Kidney epithelial cell (primary cell): ENCODE measurements around the gene ST6GALNAC4. TPM values are rescaled to one million over a fixed set of nuclear protein-coding genes. Genes with fewer than 3 reads are reported as not detected.

Experiments
- DNase-seq: peaks from one replicate; pipeline ENCODE4 v3.0.0-alpha.2; 2010; ENCODE audit warnings: low read depth
- H3K27me3 ChIP-seq: 2 replicates; pipeline ENCODE4 v1.6.0; 2011; ENCODE audit warnings: low read length; ENCODE audit not compliant: control insufficient read depth, insufficient read depth
- H3K36me3 ChIP-seq: 2 replicates; pipeline ENCODE4 v1.5.1; 2011; ENCODE audit warnings: low read length; ENCODE audit not compliant: control insufficient read depth, insufficient read depth
- H3K4me3 ChIP-seq: 2 replicates; pipeline ENCODE4 v1.5.1; 2011; ENCODE audit warnings: low read depth, mild to moderate bottlenecking, control low read depth, low read length
- CTCF ChIP-seq: IDR thresholded peaks from 2 replicates; pipeline ENCODE4 v1.5.1; 2011; ENCODE audit warnings: mild to moderate bottlenecking, moderate library complexity, low read length, control low read depth, inconsistent platforms; ENCODE audit not compliant: insufficient read depth, poor library complexity, severe bottlenecking
- total RNA-seq: library from RNA; depleted of rRNA; stranded (reverse); fragments of >200 nt; gene quantifications from 2 replicates; pipeline ENCODE4 v1.2.3, GENCODE V29; 2015

The ST6GALNAC4 gene
- total RNA-seq, 1 donor from 2014 or later, result 21.0 TPM

- TF ChIP-seq CTCF, result no peak
- no peaks in the 10 kb centered on the region for H3K36me3 ChIP-seq
- no peak overlapping the region for H3K4me3 ChIP-seq
- H3K27me3 ChIP-seq, result no peaks in the 10 kb centered on the region
- DNase-seq, result no peak
Observed at GRCh38 chr9:127944586-127945218, 27.9 kb upstream of the ST6GALNAC4 start.

GRCh38 chr9:127943731-127944144, 26.9 kb upstream of the ST6GALNAC4 start:
- peak; percentile 98 for TF ChIP-seq CTCF
- DNase-seq, result no peak
- Histone ChIP-seq H3K4me3 (no peak overlapping the region), H3K27me3 (no peaks in the 10 kb centered on the region), H3K36me3 (no peaks in the 10 kb centered on the region)

GRCh38 chr9:127943011-127943662, 26.3 kb upstream of the ST6GALNAC4 start:
- TF ChIP-seq CTCF, result no peak
- Histone ChIP-seq H3K27me3 (no peaks in the 10 kb centered on the region), H3K36me3 (no peaks in the 10 kb centered on the region), H3K4me3 (no peak overlapping the region)
- no peak for DNase-seq

GRCh38 chr9:127942216-127943010, 25.6 kb upstream of the ST6GALNAC4 start:
- peak; percentile 89 for TF ChIP-seq CTCF

GRCh38 chr9:127941961-127942215, 25.0 kb upstream of the ST6GALNAC4 start:
- TF ChIP-seq CTCF, result no peak
- Histone ChIP-seq H3K36me3 (no peaks in the 10 kb centered on the region), H3K4me3 (no peak overlapping the region), H3K27me3 (no peaks in the 10 kb centered on the region)
- no peak for DNase-seq

More at GRCh38 chr9:127942216-127943010, 25.6 kb upstream of the ST6GALNAC4 start:
- Histone ChIP-seq H3K4me3 (no peak overlapping the region), H3K36me3 (no peaks in the 10 kb centered on the region), H3K27me3 (no peaks in the 10 kb centered on the region)
- DNase-seq, result no peak
